Suppressor macrophage (primary cell): ENCODE measurements around the gene SLC25A5.
"Not testable (repeated sequence)": the region's sequence is repeated elsewhere in the genome, so short reads cannot be mapped to it uniquely, and the experiment has no call there.

Experiments used
- DNase-seq, 4 experiments: peaks; one replicate each; pipeline ENCODE4 v3.0.0-alpha.2; 2020 to 2022
- total RNA-seq, 17 experiments: gene quantifications; one replicate each; lab custom pipeline; 2026; ENCODE audit warnings: mixed read lengths in 6 of 17, inconsistent platforms in 3 of 17; lab: John Stamatoyannopoulos, UW

The SLC25A5 gene
- 144 to 339 (median 244) reads per million in 17 experiments for total RNA-seq

GRCh38 chrX:119467842-119468550 is at the start of gene SLC25A5:
Gene SLC25A5 (plus strand): TSS chrX:119468444. CDS start chrX:119468516, 72 bp downstream.
- peak; percentile 87 to 94 (median 92) for DNase-seq

- no peak for DNase-seq
Observed at GRCh38 chrX:119419146-119419545, 49.1 kb upstream of the SLC25A5 start.

DNA sequence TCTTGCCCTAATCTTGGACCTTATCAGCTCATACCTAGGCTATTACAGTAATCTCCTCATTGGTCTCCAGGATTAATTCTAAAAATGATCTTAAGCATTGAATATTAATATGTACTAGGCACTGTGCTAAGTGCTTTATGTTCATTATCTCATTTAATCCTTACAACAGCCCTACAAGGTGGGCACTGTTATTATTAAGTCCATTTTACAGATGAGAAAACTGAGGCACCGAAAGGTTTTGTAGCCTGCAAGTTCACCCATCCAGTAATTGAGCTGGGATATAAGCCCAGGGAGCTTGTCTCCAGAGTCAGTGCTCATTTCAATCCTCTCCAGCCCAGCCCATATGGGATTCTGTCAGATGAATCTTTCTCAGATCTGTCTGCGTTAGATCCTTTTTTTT is 48.3 kb upstream of the SLC25A5 start:
- DNase-seq = no peak

DNA sequence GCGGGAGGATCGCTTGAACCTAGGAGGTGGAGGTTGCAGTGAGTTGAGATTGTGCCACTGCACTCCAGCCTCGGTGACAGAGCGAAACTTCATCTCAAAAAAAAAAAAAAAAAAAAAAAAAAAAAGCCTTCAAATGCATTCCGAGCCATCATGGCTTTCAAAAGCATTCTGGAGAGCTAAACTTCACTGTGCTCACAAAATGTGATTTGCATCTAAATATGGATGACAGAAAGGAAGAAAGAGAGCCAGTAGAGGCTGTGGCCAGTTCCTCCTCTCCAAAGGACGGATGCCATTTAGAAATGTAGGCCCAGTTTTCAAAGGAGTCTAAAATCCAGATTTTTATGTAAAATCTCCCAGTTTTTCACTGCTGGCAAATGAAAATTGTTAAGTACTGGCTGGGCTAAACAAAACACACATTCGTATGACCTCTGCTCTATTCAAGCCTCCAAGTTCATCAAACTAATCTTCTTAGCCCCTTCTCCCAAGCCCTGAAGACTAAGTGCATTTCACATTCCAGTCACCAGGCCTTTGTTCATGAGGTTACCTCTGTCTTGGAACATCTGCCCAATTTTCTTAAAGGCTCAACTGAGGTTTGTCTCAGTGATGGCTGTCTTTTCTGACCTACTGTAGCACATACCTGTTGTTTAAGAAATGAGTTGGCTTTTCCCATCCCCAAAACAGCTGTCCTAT is 47.1 kb upstream of the SLC25A5 start:
- DNase-seq = no peak

DNA sequence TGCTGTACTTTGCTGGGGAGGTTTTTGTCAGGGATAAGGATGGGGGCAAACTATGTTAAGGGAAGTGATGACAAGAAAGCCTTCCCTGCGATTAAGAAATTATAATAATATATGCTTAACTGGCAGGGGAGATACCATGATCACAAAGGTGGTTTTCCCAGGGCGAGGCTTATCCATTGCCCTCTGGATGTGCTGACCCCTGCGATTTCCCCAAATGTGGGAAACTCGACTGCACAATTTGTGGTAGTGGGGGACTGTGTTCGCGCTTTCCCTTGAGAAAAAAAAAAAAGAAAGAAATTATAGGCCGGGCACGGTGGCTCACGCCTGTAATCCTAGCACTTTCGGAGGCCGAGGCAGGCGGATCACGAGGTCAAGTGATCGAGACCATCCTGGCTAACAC is 44.6 kb upstream of the SLC25A5 start:
- DNase-seq = no peak

- no peak for DNase-seq
Observed at GRCh38 chrX:119424999-119425398, 43.2 kb upstream of the SLC25A5 start.

GRCh38 chrX:119427024-119427794 is 41.0 kb upstream of the SLC25A5 start:
- DNase-seq = peak; percentile 11 to 55 (median 43)

GRCh38 chrX:119427795-119428185 is 40.5 kb upstream of the SLC25A5 start:
- no peak for DNase-seq

DNA sequence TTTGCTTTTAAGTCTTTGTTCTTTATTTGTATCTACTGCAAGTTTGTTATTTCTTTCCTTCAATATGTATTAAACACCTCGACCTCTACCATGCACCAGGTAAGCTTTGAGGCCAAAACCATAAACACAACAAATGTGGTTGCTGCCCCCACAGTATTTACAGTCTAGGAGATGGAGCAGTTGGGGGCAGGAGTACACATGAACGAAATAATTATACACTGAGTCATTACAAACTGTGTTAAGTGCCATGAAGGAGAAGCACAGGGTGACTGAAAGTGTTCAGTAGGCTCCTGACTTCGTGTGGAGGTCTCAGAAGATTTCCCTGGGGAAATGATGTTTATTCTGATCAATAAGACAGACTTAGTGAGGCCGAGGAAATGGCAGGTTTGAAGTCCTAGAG is 38.8 kb upstream of the SLC25A5 start:
- no peak for DNase-seq

GRCh38 chrX:119441295-119441694 is 26.9 kb upstream of the SLC25A5 start:
- not testable (repeated sequence) for DNase-seq

DNA sequence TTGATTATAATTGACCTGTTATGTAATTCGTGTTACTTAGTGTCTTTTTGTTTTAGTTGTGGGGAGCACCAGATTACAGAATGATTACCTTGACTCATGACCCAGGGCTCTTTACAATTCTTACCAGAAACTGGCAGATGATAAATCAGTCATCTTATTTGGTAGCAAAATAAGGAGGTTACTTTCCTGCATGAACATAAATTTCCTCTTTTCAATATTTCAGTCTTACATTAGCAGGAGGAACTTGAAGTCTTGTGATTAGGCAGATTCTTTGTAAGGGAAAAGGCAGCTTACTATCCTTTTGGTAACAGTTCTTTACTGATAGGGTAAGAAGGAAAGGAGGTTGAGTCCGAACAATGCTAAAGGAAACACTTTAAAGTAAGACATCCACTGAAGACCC is 26.0 kb upstream of the SLC25A5 start:
- peak; percentile 7 to 70 (median 36) for DNase-seq

DNA sequence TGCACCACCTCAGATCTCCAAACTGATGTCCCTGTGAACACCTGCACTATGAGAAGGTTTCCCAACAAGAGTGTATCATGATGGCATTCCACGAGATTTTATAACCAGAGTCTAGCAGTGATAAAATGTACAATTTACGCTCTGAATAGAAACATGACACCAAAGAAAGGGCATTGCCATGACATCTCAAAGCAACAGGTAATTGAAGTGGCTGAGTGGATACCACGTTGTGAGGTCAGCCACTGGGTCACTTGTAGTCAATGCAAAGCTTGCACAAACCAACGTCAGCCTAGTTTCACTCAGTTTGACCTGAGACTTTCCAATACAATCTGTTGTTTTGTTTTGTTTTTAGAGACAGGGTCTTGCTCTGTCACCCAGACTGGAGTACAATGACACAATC is 15.0 kb upstream of the SLC25A5 start:
- no peak for DNase-seq

DNA sequence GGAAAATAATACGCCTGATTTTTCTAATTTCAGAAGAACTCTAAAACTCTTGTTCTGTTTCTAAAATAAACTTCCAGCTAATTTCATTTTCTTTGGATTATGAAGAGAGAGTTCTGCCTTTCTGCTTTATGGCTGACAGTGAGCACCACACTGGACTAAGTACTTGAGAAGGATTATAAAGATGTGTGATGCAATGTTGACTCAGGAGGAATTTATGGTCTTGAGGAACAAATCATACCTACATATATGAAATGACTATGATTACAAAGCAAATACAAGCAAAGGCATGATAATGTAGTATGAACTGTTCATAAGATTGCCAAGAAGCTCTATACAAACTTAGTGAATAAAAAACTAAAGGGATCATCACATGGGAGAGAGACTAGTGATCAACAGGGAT is 13.0 kb upstream of the SLC25A5 start:
- DNase-seq = no peak

DNA sequence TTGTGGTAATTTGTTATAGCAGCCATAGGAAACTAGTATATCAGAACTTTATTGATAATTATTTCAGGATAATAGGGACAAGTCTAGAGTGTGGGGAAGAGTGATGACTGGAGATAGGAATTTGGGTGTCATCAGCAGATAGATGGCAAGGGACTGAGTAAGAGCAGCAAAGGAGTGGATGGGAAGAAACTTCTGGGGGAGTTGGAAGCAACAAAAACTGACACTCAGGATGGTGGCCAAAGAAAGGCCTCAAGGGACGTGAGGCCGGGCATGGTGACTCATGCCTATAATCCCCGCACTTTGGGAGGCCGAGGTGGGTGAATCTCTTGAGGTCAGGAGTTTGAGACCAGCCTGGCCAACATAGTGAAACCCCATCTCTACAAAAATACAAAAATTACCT is 9.1 kb upstream of the SLC25A5 start:
- DNase-seq = no peak

DNA sequence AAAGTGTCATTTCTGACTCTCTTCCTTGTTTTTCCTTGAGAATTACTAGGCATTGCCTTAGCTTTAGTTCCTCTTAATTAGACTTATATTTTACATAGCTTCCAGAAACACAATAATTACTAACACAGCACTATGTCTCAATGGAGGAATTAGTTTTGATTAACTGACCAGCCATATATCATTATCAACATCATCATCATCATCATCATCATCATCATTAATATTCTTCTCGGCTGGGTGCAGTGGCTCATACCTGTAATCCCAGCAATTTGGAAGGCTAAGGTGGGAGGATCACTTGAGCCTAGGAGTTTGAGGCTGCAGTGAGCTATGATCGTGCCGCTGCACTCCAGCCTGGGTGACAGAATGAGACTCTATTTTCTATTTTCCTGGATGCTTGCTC is 2.7 kb upstream of the SLC25A5 start:
- DNase-seq = peak in 1 of 4 experiments; percentile 5

GRCh38 chrX:119466970-119467369 is 1.3 kb upstream of the SLC25A5 start:
- DNase-seq = no peak

GRCh38 chrX:119467433-119467832 is 811 bp upstream of the SLC25A5 start:
- DNase-seq = no peak

GRCh38 chrX:119468551-119469312 is 488 bp downstream of the SLC25A5 start:
- peak; percentile 89 to 96 (median 93) for DNase-seq

GRCh38 chrX:119469313-119469635 is 1.0 kb downstream of the SLC25A5 start:
- DNase-seq = no peak

- DNase-seq = no peak
Observed at GRCh38 chrX:119474615-119475388, 6.6 kb downstream of the SLC25A5 start.

DNA sequence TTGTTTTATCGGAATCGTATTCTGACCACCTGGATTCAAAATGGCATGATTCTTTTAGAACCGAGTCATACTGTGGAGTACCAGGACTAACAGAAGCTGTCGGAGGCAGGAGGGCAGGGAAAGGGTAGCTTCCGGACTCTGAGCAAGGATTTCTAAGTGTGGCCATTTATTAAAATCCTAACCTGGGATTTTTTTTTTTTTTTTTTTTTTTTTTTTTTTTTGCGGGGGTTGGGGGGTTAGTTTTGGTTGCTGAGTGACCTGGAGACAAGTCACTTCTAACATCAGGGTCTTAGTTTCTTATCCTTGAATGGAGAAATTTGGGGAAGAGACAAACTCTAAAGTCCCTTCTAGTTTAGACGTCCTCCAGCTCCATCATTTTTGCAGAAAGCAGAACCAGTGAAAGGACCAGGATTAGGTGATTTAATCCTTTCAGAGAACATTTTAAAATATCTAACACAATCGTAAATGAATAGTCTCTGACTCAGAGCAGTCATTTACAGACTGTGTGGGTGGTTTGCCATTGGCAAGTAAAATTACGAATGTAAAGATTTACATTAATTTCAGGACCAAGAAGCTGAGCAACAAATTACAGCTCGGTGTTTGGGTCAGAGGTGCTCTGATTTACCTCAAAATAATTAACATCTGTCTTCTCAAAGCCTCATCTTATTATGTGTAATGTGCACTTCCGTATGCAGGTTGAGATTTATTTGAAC is 7.3 kb downstream of the SLC25A5 start:
- no peak for DNase-seq
